NCI-H2029 (cell line): ENCODE data around the gene NRSN2.
"Not testable (repeated sequence)": the region's sequence is repeated elsewhere in the genome, so short reads cannot be mapped to it uniquely, and the experiment has no call there.

Experiments
- DNase-seq: peaks from one replicate; lab custom pipeline; 2025; lab: John Stamatoyannopoulos, UW

The NRSN2 gene

DNA sequence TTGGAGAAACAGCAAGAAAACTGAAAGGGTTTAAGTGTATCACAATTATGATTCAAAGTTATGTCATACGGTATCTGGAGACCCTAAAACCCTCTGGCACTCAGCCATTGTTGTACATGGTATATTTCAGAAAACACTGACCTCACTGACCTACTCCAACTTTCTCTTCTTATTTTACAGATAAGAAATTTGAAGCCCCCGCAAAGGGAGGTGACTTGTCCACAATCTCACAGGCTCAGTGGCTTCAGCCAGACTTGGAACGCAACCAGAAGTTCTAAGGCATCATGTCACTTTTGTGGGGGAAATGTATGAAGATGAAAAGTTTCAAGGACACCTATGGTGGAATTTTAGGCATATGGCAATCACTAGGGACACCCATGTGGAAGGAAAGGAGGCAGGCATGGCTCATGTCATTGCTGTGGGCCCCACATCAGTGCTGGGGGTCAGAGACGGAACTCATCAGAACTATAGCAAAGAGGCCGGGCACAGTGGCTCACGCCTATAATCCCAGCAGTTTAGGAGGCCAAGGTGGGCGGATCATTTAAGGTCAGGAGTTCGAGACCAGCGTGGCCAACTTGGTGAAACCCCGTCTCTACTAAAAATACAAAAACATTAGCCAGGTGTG, 28.5 kb downstream of the NRSN2 start:
- no peak for DNase-seq

DNA sequence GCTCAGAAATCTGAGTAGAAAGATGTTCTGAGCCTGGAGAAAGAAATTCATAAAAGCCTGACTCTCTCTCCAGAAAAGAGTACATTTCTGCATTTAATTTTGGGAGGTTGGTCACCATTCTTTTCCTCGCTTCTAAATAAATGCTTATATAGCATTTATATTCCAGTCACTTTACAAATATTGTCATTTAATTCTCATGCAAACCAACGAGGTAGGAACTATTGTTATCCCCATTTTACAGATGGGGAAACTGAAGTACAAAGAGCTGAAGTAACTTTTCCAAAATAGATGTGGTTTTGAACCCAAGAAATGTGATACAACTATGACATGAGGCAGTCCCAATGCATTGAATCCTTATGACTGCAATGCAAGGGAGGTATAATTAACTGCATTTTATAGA, 29.2 kb downstream of the NRSN2 start:
- DNase-seq: no peak

DNA sequence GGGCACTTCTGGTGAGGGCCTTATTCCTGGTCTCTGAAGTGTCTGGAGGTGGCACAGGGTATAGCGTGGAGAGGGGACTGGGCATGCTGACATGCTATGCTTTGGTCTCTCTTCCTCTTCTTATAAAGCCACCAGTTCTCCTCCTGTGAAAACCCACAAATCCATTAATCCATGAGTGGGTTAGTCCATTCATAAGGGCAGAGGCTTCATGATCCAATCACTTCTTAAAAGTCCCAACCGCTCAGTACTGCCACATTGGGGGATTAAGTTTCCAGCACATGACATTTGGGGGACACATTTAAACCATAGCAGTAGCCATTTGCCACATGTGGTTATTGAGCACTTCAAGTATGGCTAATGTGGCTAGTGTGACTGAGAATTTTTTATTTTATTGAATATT, 29.8 kb downstream of the NRSN2 start:
- no peak for DNase-seq

GRCh38 chr20:377578-377977, 30.7 kb downstream of the NRSN2 start:
- not testable (repeated sequence) for DNase-seq

DNA sequence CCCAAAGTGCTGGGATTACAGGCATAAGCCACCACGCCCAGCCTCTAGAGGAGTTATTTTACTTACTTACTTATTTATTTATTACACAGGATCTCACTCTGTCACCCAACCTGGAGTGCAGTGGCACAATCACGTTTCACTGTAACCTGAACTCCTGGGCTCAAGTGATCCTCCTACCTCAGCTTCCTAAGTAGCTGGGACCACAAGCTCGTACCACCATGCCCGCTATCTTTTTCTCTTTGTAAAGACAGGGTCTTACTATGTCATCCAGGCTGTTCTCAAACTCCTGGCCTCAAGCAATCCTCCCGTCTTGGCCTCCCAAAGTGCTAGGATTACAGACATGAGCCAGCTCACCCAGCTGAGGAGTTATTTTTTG, 32.0 kb downstream of the NRSN2 start:
- no peak for DNase-seq

DNA sequence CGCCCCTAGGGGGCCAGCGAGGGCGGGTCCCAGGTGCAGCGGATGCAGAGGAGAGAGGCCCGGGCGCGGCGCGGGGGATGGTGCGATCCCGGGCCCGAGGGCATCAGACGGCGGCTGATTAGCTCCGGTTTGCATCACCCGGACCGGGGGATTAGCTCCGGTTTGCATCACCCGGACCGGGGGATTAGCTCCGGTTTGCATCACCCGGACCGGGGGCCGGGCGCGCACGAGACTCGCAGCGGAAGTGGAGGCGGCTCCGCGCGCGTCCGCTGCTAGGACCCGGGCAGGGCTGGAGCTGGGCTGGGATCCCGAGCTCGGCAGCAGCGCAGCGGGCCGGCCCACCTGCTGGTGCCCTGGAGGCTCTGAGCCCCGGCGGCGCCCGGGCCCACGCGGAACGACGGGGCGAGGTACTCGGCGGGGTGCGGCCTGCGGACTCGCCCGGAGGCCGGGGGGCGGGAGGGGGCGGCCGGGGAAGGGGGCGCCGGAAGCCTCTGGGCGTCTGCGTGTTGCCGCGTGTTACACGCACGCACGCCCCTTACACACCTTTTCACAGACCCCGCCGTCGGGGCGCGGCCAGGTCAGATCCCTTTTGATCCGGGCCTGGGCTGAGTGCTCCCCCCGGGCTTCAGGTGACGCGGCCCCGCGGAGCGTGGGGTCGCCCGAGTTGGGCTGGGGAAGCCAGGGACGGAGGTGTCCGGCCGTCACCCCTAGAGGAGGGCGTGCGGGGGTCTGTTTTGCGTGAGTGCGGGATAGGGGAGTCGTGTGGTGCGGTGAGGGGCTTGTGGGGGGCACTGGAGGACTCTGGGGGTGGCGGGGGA, 34.1 kb downstream of the NRSN2 start:
- peak; percentile 43 for DNase-seq

GRCh38 chr20:381581-382290, 34.8 kb downstream of the NRSN2 start:
- no peak for DNase-seq

- DNase-seq: no peak
These were observed 35.6 kb downstream of the NRSN2 start for GRCh38 chr20:382291-383115.

GRCh38 chr20:383889-384288, 37.0 kb downstream of the NRSN2 start:
- DNase-seq: no peak

GRCh38 chr20:384723-385122, 37.8 kb downstream of the NRSN2 start:
- no peak for DNase-seq

DNA sequence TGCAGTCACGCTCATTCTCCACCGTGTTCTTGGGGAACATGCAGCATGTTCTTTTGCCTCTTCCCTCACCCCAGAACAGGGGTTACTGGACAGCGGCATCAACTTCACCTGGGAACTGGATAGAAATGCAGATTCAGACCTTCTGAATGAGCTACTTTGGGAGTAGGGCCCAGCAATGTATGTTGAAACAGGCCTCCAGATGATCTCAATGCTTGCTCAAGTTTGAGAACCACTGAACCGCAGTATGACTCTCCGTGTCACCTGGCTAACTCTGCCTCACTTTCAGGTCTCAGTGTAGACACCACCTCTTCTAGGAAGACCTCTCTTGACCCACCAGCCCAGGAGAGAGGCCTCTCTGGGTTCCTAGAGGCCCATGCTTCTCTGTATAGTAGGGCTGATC, 38.5 kb downstream of the NRSN2 start:
- no peak for DNase-seq

DNA sequence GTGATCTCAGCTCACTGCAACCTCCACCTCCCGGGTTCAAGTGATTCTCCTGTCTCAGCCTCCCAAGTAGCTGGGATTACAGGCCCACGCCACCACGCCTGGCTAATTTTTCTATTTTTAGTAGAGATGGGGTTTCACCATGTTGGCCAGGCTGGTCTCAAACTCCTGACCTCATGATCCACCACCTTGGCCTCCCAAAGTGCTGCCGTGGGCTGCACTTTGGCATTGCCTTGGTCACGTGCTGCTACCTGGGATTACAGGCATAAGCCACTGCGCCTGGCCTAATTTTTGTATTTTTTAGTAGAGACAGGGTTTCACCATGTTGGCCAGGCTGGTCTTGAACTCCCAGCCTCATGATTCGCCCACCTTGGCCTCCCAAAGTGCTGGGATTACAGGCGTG, 39.7 kb downstream of the NRSN2 start:
- not testable (repeated sequence) for DNase-seq

- no peak for DNase-seq
These were observed 40.6 kb downstream of the NRSN2 start for GRCh38 chr20:387520-387919.

DNA sequence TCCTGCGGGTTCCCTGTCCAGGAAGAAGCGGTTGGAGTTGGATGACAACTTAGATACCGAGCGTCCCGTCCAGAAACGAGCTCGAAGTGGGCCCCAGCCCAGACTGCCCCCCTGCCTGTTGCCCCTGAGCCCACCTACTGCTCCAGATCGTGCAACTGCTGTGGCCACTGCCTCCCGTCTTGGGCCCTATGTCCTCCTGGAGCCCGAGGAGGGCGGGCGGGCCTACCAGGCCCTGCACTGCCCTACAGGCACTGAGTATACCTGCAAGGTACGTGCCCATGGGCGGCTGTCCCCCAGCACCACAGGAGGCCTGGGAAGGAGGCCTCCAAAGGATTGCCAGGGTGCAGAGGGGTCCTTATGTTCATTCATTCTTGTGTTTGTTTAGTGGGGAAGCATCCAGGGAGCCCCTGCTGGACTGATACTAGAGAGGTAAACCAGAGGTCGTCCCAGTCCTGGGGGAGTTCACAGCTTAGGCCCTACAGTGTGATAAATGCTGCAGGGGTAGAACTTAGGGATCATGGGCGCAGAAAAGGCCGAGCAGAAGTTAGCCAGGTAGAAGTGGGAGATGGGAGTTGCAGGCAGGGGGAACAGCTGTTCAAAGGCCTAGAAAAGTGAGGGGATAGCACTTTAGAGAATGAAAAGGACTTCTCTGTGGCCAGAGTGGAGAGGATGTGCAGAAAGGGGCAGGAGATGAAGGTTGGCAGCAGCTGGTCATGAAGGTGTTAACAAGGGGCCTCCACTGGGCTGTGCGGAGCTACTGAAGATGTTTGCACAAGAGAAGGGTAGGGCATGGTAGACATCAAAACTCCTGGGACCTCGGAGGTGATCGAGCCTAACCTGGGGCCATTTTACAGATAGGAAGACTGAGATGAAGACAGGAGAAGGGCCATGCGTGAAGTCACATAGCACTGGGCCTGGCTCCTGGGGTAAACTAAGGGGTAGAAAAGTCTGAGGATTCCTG, 41.4 kb downstream of the NRSN2 start:
- no peak for DNase-seq

- no peak for DNase-seq
These were observed 42.3 kb downstream of the NRSN2 start for GRCh38 chr20:389220-389619.

GRCh38 chr20:391041-391711, 44.3 kb downstream of the NRSN2 start:
- no peak for DNase-seq

GRCh38 chr20:393296-393695, 46.4 kb downstream of the NRSN2 start:
- DNase-seq: not testable (repeated sequence)

GRCh38 chr20:396252-396618, 49.3 kb downstream of the NRSN2 start:
- no peak for DNase-seq

DNA sequence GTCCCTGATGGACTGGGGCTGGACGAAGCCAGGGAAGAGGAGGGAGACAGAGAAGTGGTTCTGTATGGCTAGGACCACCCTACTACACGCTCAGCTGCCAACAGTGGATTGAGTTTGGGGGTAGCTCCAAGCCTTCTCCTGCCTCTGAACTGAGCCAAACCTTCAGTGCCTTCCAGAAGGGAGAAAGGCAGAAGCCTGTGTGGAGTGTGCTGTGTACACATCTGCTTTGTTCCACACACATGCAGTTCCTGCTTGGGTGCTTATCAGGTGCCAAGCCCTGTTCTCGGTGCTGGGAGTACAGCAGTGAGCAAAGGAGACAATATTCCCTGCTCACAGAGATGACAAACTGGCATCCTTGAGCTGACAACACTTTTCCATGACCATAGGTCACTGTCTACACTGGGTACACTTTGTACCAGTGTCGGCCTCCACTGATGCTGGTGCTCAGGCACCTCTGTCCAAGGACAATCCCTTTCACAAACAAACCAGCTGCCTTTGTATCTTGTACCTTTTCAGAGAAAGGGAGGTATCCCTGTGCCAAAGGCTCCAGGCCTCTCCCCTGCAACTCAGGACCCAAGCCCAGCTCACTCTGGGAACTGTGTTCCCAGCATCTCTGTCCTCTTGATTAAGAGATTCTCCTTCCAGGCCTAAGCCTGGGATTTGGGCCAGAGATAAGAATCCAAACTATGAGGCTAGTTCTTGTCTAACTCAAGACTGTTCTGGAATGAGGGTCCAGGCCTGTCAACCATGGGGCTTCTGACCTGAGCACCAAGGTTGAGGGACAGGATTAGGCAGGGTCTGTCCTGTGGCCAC, 49.9 kb downstream of the NRSN2 start:
- no peak for DNase-seq
